GM21360 (cell line): ENCODE results near the gene ZNF226.
A peak's percentile ranks its signal among the peaks of the same experiment; 100 is the strongest.
"Not testable (repeated sequence)": the region's sequence is repeated elsewhere in the genome, so short reads cannot be mapped to it uniquely, and the experiment has no call there.

ENCODE experiments used
- ATAC-seq: cut with Tn5 transposase; IDR thresholded peaks from one replicate; pipeline ENCODE4 v1.9.1; 2021; ENCODE audit warnings: mild to moderate bottlenecking, moderate library complexity; ENCODE audit not compliant: unreplicated experiment

The ZNF226 gene

DNA sequence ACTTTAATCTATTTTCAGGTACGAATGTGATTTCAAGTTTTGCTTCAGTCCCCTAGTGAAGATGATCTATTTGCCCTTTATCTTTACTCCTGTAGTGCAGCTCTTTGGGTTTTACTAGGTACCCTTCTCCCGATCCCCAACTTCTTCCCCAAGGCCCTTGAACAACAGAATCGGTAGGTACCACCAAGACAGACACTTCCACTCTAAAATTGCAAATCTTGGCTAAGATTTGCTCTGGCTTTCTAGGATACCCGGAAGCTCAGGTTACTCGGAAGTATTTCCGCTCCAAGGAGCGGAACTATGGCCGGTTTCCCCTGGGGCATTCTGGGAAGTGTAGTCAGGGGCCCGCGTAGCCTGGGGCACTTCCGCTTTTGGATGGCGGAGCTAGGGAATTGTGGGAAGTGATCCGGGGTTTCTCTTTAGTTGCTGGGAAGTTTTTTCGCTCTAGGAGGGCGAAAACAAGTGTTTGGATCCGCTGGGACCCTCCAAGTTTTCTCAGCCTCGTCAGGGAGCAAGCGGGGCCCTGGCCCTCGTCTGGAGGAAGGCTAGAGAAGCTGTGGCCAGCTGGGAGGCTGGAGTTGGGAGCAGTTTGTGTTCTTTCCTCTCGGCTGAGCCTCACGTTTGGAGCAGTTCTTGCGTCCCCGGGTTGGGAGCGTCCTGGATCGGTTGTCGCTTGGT, 42.4 kb downstream of the ZNF226 start:
- ATAC-seq, result peak; percentile 78

DNA sequence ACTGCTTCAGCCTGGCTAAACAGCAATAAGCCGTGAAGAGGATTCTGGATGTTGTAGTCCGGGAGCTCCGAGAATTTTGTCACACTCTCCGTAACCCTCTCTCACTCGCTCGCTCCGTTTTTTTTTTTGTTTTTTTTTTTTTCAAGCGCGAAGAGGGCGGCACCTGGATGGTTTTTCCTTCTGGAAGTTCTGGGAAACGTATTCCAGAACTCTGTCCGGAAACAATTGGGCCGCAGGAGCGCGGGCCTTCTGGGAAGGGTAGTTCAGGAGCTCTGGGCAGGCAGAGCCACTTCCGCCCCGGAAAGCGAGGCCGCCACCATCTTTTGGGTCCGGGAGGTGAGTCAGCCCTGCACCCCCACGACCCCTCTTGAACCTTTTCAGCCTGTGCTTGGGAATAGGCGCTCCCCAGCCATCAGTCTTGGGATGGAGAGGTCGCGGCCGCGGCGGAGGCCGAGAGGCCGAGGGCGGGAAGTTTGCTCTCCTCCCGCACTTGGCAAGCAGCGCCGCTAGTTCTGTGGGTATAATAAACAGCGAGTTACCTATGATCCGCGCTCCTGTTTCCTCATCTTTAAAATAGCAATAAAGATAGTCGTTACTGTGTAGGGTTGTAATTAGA, 47.5 kb downstream of the ZNF226 start, which contains the start of gene ZNF227:
Gene ZNF227, plus strand, starts transcription at position 283 of the 616 bp plus-strand sequence. CDS start 5,261 bp downstream, outside the sequence.
- ATAC-seq, result peak; percentile 76

GRCh38 chr19:44212866-44213346, 48.0 kb downstream of the ZNF226 start:
- ATAC-seq, result no peak

- ATAC-seq, result not testable (repeated sequence)
Measured at GRCh38 chr19:44219926-44220325, 55.0 kb downstream of the ZNF226 start.

DNA sequence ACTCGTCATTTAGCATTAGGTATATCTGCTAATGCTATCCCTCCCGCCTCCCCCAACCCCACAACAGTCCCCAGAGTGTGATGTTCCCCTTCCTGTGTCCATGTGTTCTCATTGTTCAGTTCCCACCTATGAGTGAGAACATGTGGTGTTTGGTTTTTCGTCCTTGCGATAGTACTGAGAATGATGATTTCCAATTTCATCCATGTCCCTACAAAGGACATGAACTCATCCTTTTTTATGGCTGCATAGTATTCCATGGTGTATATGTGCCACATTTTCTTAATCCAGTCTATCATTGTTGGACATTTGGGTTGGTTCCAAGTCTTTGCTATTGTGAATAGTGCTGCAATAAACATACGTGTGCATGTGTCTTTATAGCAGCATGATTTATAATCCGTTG, 55.9 kb downstream of the ZNF226 start:
- ATAC-seq, result not testable (repeated sequence)

DNA sequence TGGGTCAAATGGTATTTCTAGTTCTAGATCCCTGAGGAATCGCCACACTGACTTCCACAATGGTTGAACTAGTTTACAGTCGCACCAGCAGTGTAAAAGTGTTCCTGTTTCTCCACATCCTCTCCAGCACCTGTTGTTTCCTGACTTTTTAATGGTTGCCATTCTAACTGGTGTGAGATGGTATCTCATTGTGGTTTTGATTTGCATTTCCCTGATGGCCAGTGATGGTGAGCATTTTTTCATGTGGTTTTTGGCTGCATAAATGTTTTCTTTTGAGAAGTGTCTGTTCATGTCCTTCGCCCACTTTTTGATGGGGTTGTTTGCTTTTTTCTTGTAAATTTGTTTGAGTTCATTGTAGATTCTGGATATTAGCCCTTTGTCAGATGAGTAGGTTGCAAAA, 56.4 kb downstream of the ZNF226 start:
- not testable (repeated sequence) for ATAC-seq
